AG04450 (cell line): ENCODE measurements around the gene PDXDC1. TPM values are rescaled to one million over a fixed set of nuclear protein-coding genes. Genes with fewer than 3 reads are reported as not detected.
"Not testable (repeated sequence)": the region's sequence is repeated elsewhere in the genome, so short reads cannot be mapped to it uniquely, and the experiment has no call there.

ENCODE experiments used
- CTCF ChIA-PET: fragments of 300-600, 350-600 bp; formaldehyde crosslinking; extraction: SDS; loops from one replicate; lab custom pipeline; 2022; ENCODE audit warnings: antibody characterized with exemption, inconsistent platforms; lab: Charles Lee
- POLR2A ChIA-PET: fragments of 350-600 bp; formaldehyde crosslinking; extraction: SDS; loops from one replicate; lab custom pipeline; 2021; ENCODE audit warnings: antibody characterized with exemption, inconsistent platforms; lab: Yijun Ruan, JAX
- DNase-seq: peaks from one replicate; pipeline ENCODE4 v3.0.0-alpha.2; 2011; ENCODE audit warnings: low read depth, low spot score
- H3K27ac ChIP-seq: one replicate; pipeline ENCODE4 v1.5.1; 2012; ENCODE audit warnings: low read depth, low read length, control low read depth
- H3K27me3 ChIP-seq: one replicate; pipeline ENCODE4 v1.6.0; 2012; ENCODE audit warnings: low read length; ENCODE audit not compliant: control insufficient read depth, insufficient read depth
- H3K4me3 ChIP-seq: 2 replicates; pipeline ENCODE4 v1.5.1; 2011; ENCODE audit warnings: mild to moderate bottlenecking, low read depth, low read length, control low read depth
- H3K9me3 ChIP-seq: 2 replicates; pipeline ENCODE4 v1.5.1; 2012; ENCODE audit warnings: low read length; ENCODE audit not compliant: control insufficient read depth, insufficient read depth
- CTCF ChIP-seq: IDR thresholded peaks from 2 replicates; pipeline ENCODE4 v1.5.1; 2011; ENCODE audit warnings: low read depth, low read length, control low read depth, inconsistent platforms
- polyA plus RNA-seq: library from polyadenylated mRNA; depleted of rRNA; stranded (reverse); fragments of >200 nt; gene quantifications from 2 replicates; pipeline ENCODE4 v1.2.3, GENCODE V29; 2011

The PDXDC1 gene
- polyA plus RNA-seq, 1 experiment = 93.9 TPM

GRCh38 chr16:15054357-15055140, 79.7 kb downstream of the PDXDC1 start:
- no peak overlapping the region for H3K27ac ChIP-seq
- peak overlapping the region; percentile 91 for H3K4me3 ChIP-seq
- no peak for DNase-seq
- H3K27me3 ChIP-seq = no peaks in the 10 kb centered on the region
- H3K9me3 ChIP-seq = peaks cover 3% of the 10 kb centered on the region; the same call in 1 of the 2 replicates
- ChIA-PET CTCF (no interaction called here), POLR2A (no interaction called here)
- TF ChIP-seq CTCF = no peak

GRCh38 chr16:15055141-15056053, 80.6 kb downstream of the PDXDC1 start:
- TF ChIP-seq CTCF = peak; percentile 27
- Histone ChIP-seq H3K27me3 (no peaks in the 10 kb centered on the region), H3K4me3 (peak overlapping the region; percentile 91), H3K27ac (no peak overlapping the region), H3K9me3 (peaks cover 3% of the 10 kb centered on the region; the same call in 1 of the 2 replicates)
- no peak for DNase-seq
- CTCF ChIA-PET = interaction anchor here (1.2 kb wide), 1 partner anchor 15 kb away, joined by 4 read pairs; no protein-coding TSS in a partner anchor
- POLR2A ChIA-PET = interaction anchor here (1.0 kb wide), 1 partner anchor 15 kb away, joined by 5 read pairs; no protein-coding TSS in a partner anchor

- Histone ChIP-seq H3K27ac (no peak overlapping the region), H3K27me3 (no peaks in the 10 kb centered on the region), H3K4me3 (no peak overlapping the region), H3K9me3 (peaks cover 3% of the 10 kb centered on the region; the same call in 1 of the 2 replicates)
- ChIA-PET POLR2A (no interaction called here), CTCF (interaction anchor here (1.7 kb wide), 1 partner anchor 15 kb away, joined by 4 read pairs; no protein-coding TSS in a partner anchor)
- no peak for TF ChIP-seq CTCF
- no peak for DNase-seq
Measured at GRCh38 chr16:15057681-15058417, 83.0 kb downstream of the PDXDC1 start.

- no peak overlapping the region for H3K27ac ChIP-seq
- no peak for TF ChIP-seq CTCF
- POLR2A ChIA-PET = no interaction called here
- peaks cover 3% of the 10 kb centered on the region; the same call in 1 of the 2 replicates for H3K9me3 ChIP-seq
- H3K4me3 ChIP-seq = no peak overlapping the region
- no peaks in the 10 kb centered on the region for H3K27me3 ChIP-seq
- DNase-seq = no peak
- CTCF ChIA-PET = no interaction called here
Measured at GRCh38 chr16:15059324-15059723, 84.5 kb downstream of the PDXDC1 start.

- H3K9me3 ChIP-seq, H3K27me3 ChIP-seq, POLR2A ChIA-PET, H3K27ac ChIP-seq, DNase-seq, H3K4me3 ChIP-seq: not testable (repeated sequence)
- CTCF ChIA-PET = interaction anchor here (2.5 kb wide), 1 partner anchor 11 kb away, joined by 12 read pairs; no protein-coding TSS in a partner anchor
Measured at GRCh38 chr16:15062085-15062810, 87.4 kb downstream of the PDXDC1 start.

- H3K27me3 ChIP-seq, CTCF ChIA-PET, H3K9me3 ChIP-seq, H3K27ac ChIP-seq, DNase-seq, POLR2A ChIA-PET, H3K4me3 ChIP-seq: not testable (repeated sequence)
Measured at GRCh38 chr16:15065961-15066360, 91.1 kb downstream of the PDXDC1 start.

- H3K4me3 ChIP-seq, H3K27me3 ChIP-seq, H3K27ac ChIP-seq, DNase-seq, POLR2A ChIA-PET, CTCF ChIA-PET, H3K9me3 ChIP-seq: not testable (repeated sequence)
Measured at GRCh38 chr16:15066690-15067089, 91.9 kb downstream of the PDXDC1 start.
